A549 (cell line): ENCODE measurements around the gene MRPS26. TPM values are rescaled to one million over a fixed set of nuclear protein-coding genes. Genes with fewer than 3 reads are reported as not detected.

Source experiments
- ATAC-seq, 2 experiments: fragments of 200-7000 bp in 1 of 2; fragments of >200 bp in 1 of 2; cut with Nextera tagmentation in 1 of 2; cut with Tn5 transposase in 1 of 2; 3 replicates each; pipeline versions ENCODE4 v1.8.0 to v1.9.1; 2018 to 2020; ENCODE audit warnings: mild to moderate bottlenecking in 1 of 2, moderate library complexity in 1 of 2
- CTCF ChIA-PET: fragments of 300-600 bp; sonication (Branson Sonifier 250); formaldehyde crosslinking; extraction: SDS; loops from one replicate; lab custom pipeline; 2021; ENCODE audit warnings: antibody characterized with exemption, inconsistent platforms; lab: Yijun Ruan, JAX
- POLR2A ChIA-PET: fragments of 350-600 bp; formaldehyde crosslinking; extraction: SDS; loops from one replicate; lab custom pipeline; 2021; ENCODE audit warnings: antibody characterized with exemption, inconsistent platforms; lab: Yijun Ruan, JAX
- DNase-seq, 2 experiments: peaks; one replicate each; pipeline versions ENCODE4 v3.0.0 to v3.0.0-alpha.2; 2011 to 2016; ENCODE audit warnings: low read depth in 1 of 2, low spot score in 1 of 2
- FAIRE-seq: peaks from 2 replicates; lab custom pipeline; 2011; peaks lifted over from hg19 to GRCh38; lab: Jason Lieb, UNC
- H3K27ac ChIP-seq, 2 experiments: fragments of >200 bp; sonication (Bioruptor Twin); formaldehyde crosslinking; 3 replicates each; pipeline ENCODE4 v1.5.1; 2016 to 2017
- H3K4me1 ChIP-seq: fragments of >200 bp; sonication (Bioruptor Twin); formaldehyde crosslinking; 3 replicates; pipeline ENCODE4 v1.6.1; 2016
- H3K4me2 ChIP-seq: fragments of >200 bp; sonication (Bioruptor Twin); formaldehyde crosslinking; 3 replicates; pipeline ENCODE4 v1.6.1; 2016
- H3K4me3 ChIP-seq: fragments of >200 bp; sonication (Bioruptor Twin); formaldehyde crosslinking; 3 replicates; pipeline ENCODE4 v1.5.1; 2016
- H3K9me3 ChIP-seq: fragments of >200 bp; sonication (Bioruptor Twin); formaldehyde crosslinking; 3 replicates; pipeline ENCODE4 v1.6.1; 2016
- CHD2 ChIP-seq: fragments of 150-350 bp; IDR thresholded peaks from 2 replicates; pipeline ENCODE4 v1.6.1; 2014; ENCODE audit warnings: low read length; ENCODE audit not compliant: partially characterized antibody
- CHD4 ChIP-seq: fragments of 200-600 bp; sonication (generic); IDR thresholded peaks from 2 replicates; pipeline ENCODE4 v1.6.1; 2016; ENCODE audit warnings: antibody characterized with exemption, mild to moderate bottlenecking, borderline replicate concordance
- EHMT2 ChIP-seq: fragments of 200-600 bp; sonication (generic); IDR thresholded peaks from 2 replicates; pipeline ENCODE4 v1.6.1; 2016; ENCODE audit warnings: antibody characterized with exemption, low read depth, mild to moderate bottlenecking, moderate library complexity
- ESRRA ChIP-seq: fragments of 150-350 bp; IDR thresholded peaks from 2 replicates; pipeline ENCODE4 v1.6.1; 2014; ENCODE audit warnings: mild to moderate bottlenecking, low read length, borderline replicate concordance
- FOSL2 ChIP-seq, 2 experiments: fragments of 450-650 bp in 1 of 2; fragments of >200 bp in 1 of 2; sonication (Bioruptor Twin) in 1 of 2; formaldehyde crosslinking; IDR thresholded peaks; 2 replicates each; pipeline versions ENCODE4 v1.5.0 to v1.6.1; 2016 to 2020; ENCODE audit warnings: mild to moderate bottlenecking in 1 of 2, moderate library complexity in 1 of 2
- GATA3 ChIP-seq: IDR thresholded peaks from 2 replicates; pipeline ENCODE4 v1.6.1; 2012; ENCODE audit warnings: borderline replicate concordance
- HDAC2 ChIP-seq: fragments of 200-600 bp; sonication (generic); IDR thresholded peaks from 2 replicates; pipeline ENCODE4 v1.6.1; 2016
- HOXA7 ChIP-seq: fragments of 250-450 bp; sonication (Bioruptor Pico); IDR thresholded peaks from 2 replicates; pipeline ENCODE4 v1.5.0; 2020; ENCODE audit warnings: mild to moderate bottlenecking, moderate library complexity
- NPAS2 ChIP-seq: fragments of 250-450 bp; sonication (Bioruptor Pico); IDR thresholded peaks from 2 replicates; pipeline ENCODE4 v1.8.0; 2022; ENCODE audit warnings: mild to moderate bottlenecking, moderate library complexity, borderline replicate concordance
- POLR2AphosphoS2 ChIP-seq: conservative IDR thresholded peaks from 2 replicates; pipeline ENCODE4 v1.6.1; 2012; ENCODE audit warnings: low read length, improper control_type of control experiment, inconsistent platforms
- RNF2 ChIP-seq: fragments of 200-600 bp; sonication (generic); IDR thresholded peaks from 2 replicates; pipeline ENCODE4 v1.6.1; 2016; ENCODE audit warnings: low read depth, mild to moderate bottlenecking, antibody characterized with exemption, moderate library complexity, borderline replicate concordance
- SMC3 ChIP-seq: fragments of >200 bp; sonication (Bioruptor Twin); formaldehyde crosslinking; IDR thresholded peaks from 3 replicates; pipeline ENCODE4 v1.6.1; 2018; ENCODE audit warnings: inconsistent platforms
- TP53 ChIP-seq: fragments of 250-450 bp; sonication (Bioruptor Pico); IDR thresholded peaks from 2 replicates; pipeline ENCODE4 v1.5.0; 2021; ENCODE audit warnings: mild to moderate bottlenecking, moderate library complexity
- ZC3H11A ChIP-seq: fragments of 450-650 bp; IDR thresholded peaks from 2 replicates; pipeline ENCODE4 v1.6.1; 2014; ENCODE audit warnings: antibody characterized with exemption, mild to moderate bottlenecking
- ZNF302 ChIP-seq: fragments of 250-450 bp; sonication (Bioruptor Pico); IDR thresholded peaks from 2 replicates; pipeline ENCODE4 v1.9.0; 2021; ENCODE audit warnings: inconsistent platforms, mild to moderate bottlenecking, moderate library complexity
- WGBS: methylation state at CpG from one replicate; pipeline ENCODE4 v1.1.6; 2017; ENCODE audit errors: missing lambda C conversion rate; 5-methylcytosine and 5-hydroxymethylcytosine counted together
- polyA plus RNA-seq, 4 experiments: library from polyadenylated mRNA; depleted of rRNA in 3 of 4; stranded (reverse); fragments of >200 nt; fragmentation: RNase III in 1 of 4; extraction: RNeasy Plus Mini Kit Qiagen cat#74134 plus additional on column Dnase treatment in 1 of 4; gene quantifications; 2 replicates in 3 of 4; 3 replicates in 1 of 4; pipeline ENCODE4 v1.2.3, GENCODE V29; 2011 to 2017
- TF ChIP-seq, protein P1 (sequence below): fragments of 450-650 bp; IDR thresholded peaks from 2 replicates; pipeline ENCODE4 v1.6.1; 2014; ENCODE audit warnings: antibody characterized with exemption
- TF ChIP-seq, protein P2 (sequence below): fragments of 200-600 bp; sonication (generic); IDR thresholded peaks from 2 replicates; pipeline ENCODE4 v1.6.1; 2016; ENCODE audit warnings: antibody characterized with exemption, mild to moderate bottlenecking, moderate library complexity
- TF ChIP-seq, protein P3 (sequence below): fragments of 150-350 bp; IDR thresholded peaks from 2 replicates; pipeline ENCODE4 v1.6.1; 2014; ENCODE audit warnings: low read depth, mild to moderate bottlenecking, low read length
- TF ChIP-seq, protein P4 (sequence below): fragments of >200 bp; sonication (Bioruptor Twin); formaldehyde crosslinking; IDR thresholded peaks from 3 replicates; pipeline ENCODE4 v1.5.1; 2016

MRPS26 gene
- polyA plus RNA-seq, 2 of the 4 experiments (the other 2 are of a cell fraction), result 69.4 to 111 TPM

DNA sequence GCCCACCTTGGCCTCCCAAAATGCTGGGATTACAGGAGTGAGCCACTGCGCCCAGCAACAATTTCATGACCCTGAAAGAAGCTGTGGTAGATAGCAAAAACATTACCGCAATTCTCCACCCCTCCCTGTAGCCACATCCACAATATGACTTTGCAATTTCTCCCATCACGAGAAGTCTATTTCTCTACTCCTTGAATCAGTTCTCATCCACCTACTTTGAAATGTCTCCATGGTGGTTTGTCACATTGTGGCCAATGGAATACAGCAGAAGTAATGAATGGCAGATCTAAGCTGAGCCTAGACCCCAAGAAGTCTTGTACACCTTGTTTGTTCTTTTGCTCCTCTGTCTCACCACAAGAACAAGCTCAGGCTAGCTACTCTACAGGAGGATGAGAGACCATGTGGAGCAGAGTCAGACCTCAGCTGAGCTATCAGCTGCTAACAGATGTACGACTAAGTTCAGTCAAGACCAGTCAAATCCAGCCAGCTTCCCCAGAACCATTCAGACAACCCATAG, 31.8 kb downstream of the MRPS26 start (continued):
- TF ChIP-seq ZC3H11A, result no peak
- TF ChIP-seq HOXA7 (CRISPR knock-in tag), result no peak
- no peak for TF ChIP-seq HDAC2
- TF ChIP-seq, protein P1, sequence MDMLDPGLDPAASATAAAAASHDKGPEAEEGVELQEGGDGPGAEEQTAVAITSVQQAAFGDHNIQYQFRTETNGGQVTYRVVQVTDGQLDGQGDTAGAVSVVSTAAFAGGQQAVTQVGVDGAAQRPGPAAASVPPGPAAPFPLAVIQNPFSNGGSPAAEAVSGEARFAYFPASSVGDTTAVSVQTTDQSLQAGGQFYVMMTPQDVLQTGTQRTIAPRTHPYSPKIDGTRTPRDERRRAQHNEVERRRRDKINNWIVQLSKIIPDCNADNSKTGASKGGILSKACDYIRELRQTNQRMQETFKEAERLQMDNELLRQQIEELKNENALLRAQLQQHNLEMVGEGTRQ, result no peak
- TF ChIP-seq GATA3, result no peak

DNA sequence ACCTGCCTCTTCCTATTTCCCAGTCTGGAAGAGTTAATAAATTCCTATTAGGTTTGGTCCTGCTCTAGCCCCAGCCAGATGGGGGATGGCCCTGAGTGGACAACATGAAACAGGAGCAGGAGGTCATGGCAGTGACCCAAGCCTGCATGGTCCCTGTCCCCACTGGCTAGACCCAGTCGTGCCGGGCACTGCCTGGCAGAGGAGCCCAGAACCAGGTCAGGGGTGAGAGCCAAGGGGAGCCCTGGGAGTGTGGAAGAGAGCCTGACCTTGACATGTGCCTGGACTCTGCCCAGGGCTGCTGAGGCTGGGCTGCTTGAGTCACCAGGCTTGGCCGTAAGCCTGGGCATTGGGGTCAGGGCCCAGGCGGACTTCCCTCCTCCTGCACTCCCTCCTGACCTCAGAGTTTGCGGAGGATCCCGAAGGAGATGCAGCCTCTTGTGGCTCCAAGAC, 35.1 kb downstream of the MRPS26 start:
- H3K4me2 ChIP-seq, result peak overlapping the region; percentile 46
- H3K27ac ChIP-seq, result peak overlapping the region in 1 of 2 experiments; percentile 55; a peak in 3 of 6 replicates
- DNase-seq (peak in 1 of 2 experiments; percentile 41), ATAC-seq (peak; percentile 54 to 79), FAIRE-seq (no peak)
- POLR2A ChIA-PET, result no interaction called here
- peaks cover 19% of the 10 kb centered on the region for H3K4me1 ChIP-seq
- TF ChIP-seq, protein P2, sequence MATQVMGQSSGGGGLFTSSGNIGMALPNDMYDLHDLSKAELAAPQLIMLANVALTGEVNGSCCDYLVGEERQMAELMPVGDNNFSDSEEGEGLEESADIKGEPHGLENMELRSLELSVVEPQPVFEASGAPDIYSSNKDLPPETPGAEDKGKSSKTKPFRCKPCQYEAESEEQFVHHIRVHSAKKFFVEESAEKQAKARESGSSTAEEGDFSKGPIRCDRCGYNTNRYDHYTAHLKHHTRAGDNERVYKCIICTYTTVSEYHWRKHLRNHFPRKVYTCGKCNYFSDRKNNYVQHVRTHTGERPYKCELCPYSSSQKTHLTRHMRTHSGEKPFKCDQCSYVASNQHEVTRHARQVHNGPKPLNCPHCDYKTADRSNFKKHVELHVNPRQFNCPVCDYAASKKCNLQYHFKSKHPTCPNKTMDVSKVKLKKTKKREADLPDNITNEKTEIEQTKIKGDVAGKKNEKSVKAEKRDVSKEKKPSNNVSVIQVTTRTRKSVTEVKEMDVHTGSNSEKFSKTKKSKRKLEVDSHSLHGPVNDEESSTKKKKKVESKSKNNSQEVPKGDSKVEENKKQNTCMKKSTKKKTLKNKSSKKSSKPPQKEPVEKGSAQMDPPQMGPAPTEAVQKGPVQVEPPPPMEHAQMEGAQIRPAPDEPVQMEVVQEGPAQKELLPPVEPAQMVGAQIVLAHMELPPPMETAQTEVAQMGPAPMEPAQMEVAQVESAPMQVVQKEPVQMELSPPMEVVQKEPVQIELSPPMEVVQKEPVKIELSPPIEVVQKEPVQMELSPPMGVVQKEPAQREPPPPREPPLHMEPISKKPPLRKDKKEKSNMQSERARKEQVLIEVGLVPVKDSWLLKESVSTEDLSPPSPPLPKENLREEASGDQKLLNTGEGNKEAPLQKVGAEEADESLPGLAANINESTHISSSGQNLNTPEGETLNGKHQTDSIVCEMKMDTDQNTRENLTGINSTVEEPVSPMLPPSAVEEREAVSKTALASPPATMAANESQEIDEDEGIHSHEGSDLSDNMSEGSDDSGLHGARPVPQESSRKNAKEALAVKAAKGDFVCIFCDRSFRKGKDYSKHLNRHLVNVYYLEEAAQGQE, result no peak
- TF ChIP-seq FOSL2 (IDR thresholded peaks at IDR 0.05), result no peak
- TF ChIP-seq FOSL2 (CRISPR knock-in tag; IDR thresholded peaks at IDR 0.05), result 0 out of 2 replicates have a peak, but pooled peaks have one; percentile 3
- TF ChIP-seq ESRRA, result 0 out of 2 replicates have a peak, but pooled peaks have one; percentile 3
- 37% methylated on average over 6 of the region's 6 CpGs for WGBS
- no peaks in the 10 kb centered on the region for H3K9me3 ChIP-seq
- H3K4me3 ChIP-seq, result no peak overlapping the region
- CTCF ChIA-PET, result interaction anchor here (0.8 kb wide), 1 partner anchor 31 kb away, joined by 3 read pairs; no protein-coding TSS in a partner anchor

DNA sequence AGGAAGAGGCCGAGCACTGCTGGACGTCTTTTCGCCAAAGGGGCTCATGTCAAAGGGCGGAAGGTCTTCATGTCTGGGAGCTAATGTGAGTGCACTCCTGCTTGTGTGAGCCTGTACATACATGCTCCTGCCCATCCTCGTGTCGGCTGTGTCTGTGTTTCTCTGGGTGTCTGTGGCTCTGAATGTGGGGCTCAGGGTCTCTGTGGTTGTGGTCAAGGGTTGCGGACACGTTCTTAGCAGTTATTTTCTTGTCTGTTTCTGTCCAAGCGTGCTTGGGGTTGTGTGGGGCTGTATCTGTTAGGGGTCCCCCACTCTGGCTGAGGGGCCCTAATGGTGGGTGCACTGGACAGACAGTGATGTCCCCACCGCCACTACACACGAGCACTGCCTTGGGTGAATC, 35.8 kb downstream of the MRPS26 start:
- Histone ChIP-seq H3K4me3 (no peak overlapping the region), H3K4me1 (peaks cover 19% of the 10 kb centered on the region), H3K4me2 (peak overlapping the region; percentile 46; the same call in 2 of the 3 replicates), H3K27ac (peak overlapping the region in 1 of 2 experiments; percentile 55; a peak in 2 of 6 replicates), H3K9me3 (no peaks in the 10 kb centered on the region)
- peak in 1 of 2 experiments; percentile 10; a peak in 3 of 6 replicates for ATAC-seq
- ChIA-PET POLR2A (no interaction called here), CTCF (interaction anchor here (0.8 kb wide), 1 partner anchor 32 kb away, joined by 3 read pairs; no protein-coding TSS in a partner anchor)
- TF ChIP-seq EHMT2 (no peak), ZNF302 (CRISPR knock-in tag) (no peak)
- WGBS, result 89% methylated on average over 11 of the region's 11 CpGs
- FAIRE-seq, result no peak
- DNase-seq, result no peak

DNA sequence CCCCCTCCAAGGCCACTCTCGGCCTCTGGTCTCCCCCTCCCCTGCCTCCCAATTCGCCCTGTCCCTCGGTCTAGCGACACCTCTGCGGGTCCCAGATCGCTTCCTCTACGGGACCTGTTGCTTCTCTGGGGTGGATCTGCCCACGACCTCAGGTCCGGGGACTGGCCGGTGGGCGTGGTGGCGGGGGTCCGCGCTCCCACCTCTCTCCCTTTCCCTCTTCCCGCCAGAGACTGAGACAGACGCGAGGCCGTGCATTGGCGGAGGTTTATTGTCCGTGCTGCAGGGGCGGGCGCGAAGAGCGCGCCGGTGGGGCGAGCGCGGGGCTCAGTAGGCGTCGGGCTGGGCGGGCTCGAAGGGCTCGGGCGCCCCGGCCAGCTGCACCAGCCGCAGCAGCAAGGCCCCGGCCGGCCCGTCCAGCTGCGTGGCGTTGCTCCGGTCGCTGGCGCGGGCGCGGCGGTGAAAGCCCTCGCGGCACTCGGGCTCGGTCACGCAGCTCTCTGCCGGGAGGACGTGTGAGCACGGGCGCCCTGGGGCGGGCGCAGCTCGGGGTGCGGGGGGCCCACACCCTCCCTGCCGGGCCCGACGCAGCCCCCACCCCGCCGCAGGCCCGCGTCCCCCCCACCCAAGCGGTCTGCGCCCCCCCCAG, 36.6 kb downstream of the MRPS26 start:
- peak overlapping the region; percentile 34 for H3K4me3 ChIP-seq
- WGBS, result 70% methylated on average over 47 of the region's 71 CpGs
- peaks cover 19% of the 10 kb centered on the region for H3K4me1 ChIP-seq
- ChIA-PET CTCF (interaction anchor here (2.3 kb wide), 1 partner anchor 29 kb away, joined by 10 read pairs; no protein-coding TSS in a partner anchor), POLR2A (no interaction called here)
- ATAC-seq (no peak), FAIRE-seq (no peak), DNase-seq (no peak)
- TF ChIP-seq NPAS2 (CRISPR knock-in tag), result no peak
- no peak for TF ChIP-seq TP53 (CRISPR knock-in tag)
- TF ChIP-seq POLR2AphosphoS2, result no peak
- TF ChIP-seq, protein P3, sequence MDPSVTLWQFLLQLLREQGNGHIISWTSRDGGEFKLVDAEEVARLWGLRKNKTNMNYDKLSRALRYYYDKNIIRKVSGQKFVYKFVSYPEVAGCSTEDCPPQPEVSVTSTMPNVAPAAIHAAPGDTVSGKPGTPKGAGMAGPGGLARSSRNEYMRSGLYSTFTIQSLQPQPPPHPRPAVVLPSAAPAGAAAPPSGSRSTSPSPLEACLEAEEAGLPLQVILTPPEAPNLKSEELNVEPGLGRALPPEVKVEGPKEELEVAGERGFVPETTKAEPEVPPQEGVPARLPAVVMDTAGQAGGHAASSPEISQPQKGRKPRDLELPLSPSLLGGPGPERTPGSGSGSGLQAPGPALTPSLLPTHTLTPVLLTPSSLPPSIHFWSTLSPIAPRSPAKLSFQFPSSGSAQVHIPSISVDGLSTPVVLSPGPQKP, result no peak
- TF ChIP-seq SMC3, result no peak
- no peak for TF ChIP-seq CHD2
- no peak for TF ChIP-seq RNF2
- TF ChIP-seq CHD4, result no peak
- TF ChIP-seq, protein P4, sequence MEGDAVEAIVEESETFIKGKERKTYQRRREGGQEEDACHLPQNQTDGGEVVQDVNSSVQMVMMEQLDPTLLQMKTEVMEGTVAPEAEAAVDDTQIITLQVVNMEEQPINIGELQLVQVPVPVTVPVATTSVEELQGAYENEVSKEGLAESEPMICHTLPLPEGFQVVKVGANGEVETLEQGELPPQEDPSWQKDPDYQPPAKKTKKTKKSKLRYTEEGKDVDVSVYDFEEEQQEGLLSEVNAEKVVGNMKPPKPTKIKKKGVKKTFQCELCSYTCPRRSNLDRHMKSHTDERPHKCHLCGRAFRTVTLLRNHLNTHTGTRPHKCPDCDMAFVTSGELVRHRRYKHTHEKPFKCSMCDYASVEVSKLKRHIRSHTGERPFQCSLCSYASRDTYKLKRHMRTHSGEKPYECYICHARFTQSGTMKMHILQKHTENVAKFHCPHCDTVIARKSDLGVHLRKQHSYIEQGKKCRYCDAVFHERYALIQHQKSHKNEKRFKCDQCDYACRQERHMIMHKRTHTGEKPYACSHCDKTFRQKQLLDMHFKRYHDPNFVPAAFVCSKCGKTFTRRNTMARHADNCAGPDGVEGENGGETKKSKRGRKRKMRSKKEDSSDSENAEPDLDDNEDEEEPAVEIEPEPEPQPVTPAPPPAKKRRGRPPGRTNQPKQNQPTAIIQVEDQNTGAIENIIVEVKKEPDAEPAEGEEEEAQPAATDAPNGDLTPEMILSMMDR, result no peak
- peak overlapping the region; percentile 67 for H3K4me2 ChIP-seq
- peak overlapping the region in 1 of 2 experiments; percentile 67; a peak in 3 of 6 replicates for H3K27ac ChIP-seq
- H3K9me3 ChIP-seq, result no peaks in the 10 kb centered on the region
